Mesodermal cell (in vitro differentiated cells): ENCODE results near the gene IER5.
A peak's percentile ranks its signal among the peaks of the same experiment; 100 is the strongest.

Experiments
- H3K27ac ChIP-seq: 2 replicates; pipeline ENCODE4 v1.7.0; 2013; ENCODE audit warnings: mild to moderate bottlenecking, low read depth, low read length, moderate library complexity; ENCODE audit not compliant: severe bottlenecking
- H3K36me3 ChIP-seq: 2 replicates; pipeline ENCODE4 v1.7.1; 2013; ENCODE audit warnings: mild to moderate bottlenecking, low read length, moderate library complexity; ENCODE audit not compliant: control insufficient read depth, insufficient read depth
- H3K4me1 ChIP-seq: one replicate; pipeline ENCODE4 v1.7.1; 2013; ENCODE audit warnings: mild to moderate bottlenecking, low read length; ENCODE audit not compliant: insufficient read depth, control insufficient read depth, poor library complexity, severe bottlenecking
- H3K4me3 ChIP-seq: 2 replicates; pipeline ENCODE4 v1.7.0; 2013; ENCODE audit warnings: low read length, control low read depth, mild to moderate bottlenecking; ENCODE audit not compliant: insufficient read depth, poor library complexity, severe bottlenecking; ENCODE audit errors: extremely low read depth
- H3K9me3 ChIP-seq: 2 replicates; pipeline ENCODE4 v1.7.1; 2013; ENCODE audit warnings: mild to moderate bottlenecking, low read length, moderate library complexity; ENCODE audit not compliant: control insufficient read depth
- WGBS, 2 experiments: methylation state at CpG; one replicate each; pipeline ENCODE4 v1.1.5; 2013; ENCODE audit warnings: missing lambda C conversion rate in 2 of 2; ENCODE audit not compliant: insufficient coverage in 2 of 2; 5-methylcytosine and 5-hydroxymethylcytosine counted together

IER5 gene

GRCh38 chr1:181089017-181089675 lies 646 bp downstream of the IER5 start:
- no peaks in the 10 kb centered on the region for H3K9me3 ChIP-seq
- H3K36me3 ChIP-seq = peaks cover 28% of the 10 kb centered on the region
- H3K27ac ChIP-seq = peak overlapping the region; percentile 41
- H3K4me3 ChIP-seq = peak overlapping the region; percentile 94
- H3K4me1 ChIP-seq = peaks cover 31% of the 10 kb centered on the region
- 0% methylated on average over 66 to 75 of the region's 97 CpGs for WGBS, 2 experiments

DNA sequence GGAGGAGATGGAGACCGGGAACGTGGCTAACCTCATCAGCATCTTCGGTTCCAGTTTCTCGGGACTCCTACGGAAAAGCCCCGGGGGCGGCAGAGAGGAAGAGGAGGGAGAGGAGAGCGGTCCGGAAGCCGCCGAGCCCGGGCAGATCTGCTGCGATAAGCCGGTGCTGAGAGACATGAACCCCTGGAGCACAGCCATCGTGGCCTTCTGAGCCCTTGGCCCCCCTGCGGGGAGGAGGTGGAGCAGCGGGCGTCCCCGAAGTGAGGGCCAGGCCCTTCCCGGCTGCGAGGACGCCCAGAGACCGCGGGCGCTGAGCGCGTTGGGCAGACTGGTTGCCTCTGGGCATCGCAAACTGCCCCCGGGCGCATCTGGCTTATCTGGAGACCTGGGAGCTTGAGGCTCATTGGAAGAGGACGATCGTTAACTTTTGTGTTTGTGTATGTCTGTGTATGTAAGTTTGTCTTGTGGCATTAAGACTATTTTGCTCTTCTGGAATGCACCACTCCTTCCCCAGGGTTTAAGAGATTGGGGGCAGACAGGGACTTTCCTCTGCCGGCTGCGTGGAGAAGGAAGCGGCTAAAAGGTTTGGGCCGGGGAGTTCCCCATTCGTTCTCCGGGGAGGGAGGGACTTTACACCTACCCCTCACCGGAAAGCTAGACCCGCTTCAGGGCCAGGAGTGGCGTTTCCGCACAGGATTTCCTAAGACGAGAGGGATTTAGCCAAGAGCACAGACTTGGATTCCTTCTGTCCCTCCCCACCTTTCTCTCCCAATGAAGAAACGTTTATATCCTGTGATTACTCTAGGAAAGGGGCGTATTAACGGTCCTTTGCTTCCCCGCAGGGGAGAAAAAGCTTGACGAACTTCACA lies 1.4 kb downstream of the IER5 start:
- Histone ChIP-seq H3K4me3 (peak overlapping the region; percentile 94), H3K36me3 (peaks cover 28% of the 10 kb centered on the region), H3K27ac (peak overlapping the region; percentile 29), H3K9me3 (no peaks in the 10 kb centered on the region), H3K4me1 (peaks cover 38% of the 10 kb centered on the region)
- 0 to 1% methylated on average over 27 to 32 of the region's 48 CpGs for WGBS, 2 experiments

DNA sequence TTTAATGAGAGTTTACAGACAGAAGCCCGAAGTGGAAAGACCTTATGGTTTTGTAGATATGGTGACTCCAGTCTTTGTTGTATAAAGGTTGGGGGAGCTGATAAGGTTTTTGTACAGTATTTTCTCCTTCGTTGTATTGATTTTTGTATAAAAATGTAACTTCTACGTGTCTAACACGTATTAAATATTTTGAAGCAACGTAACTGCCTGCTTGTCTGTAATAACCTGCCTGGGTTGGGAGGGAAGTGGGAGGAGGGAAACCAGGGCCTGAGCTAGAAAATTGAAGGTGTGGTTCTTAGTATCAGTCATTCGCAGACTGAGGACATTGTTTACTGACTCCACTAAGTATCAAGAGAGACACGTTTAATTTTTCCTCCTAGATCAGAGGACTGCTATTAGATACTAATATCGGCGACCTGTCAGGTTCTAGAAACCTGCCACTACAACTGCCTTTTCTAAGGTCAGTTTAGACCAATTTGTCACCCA lies 2.2 kb downstream of the IER5 start:
- H3K27ac ChIP-seq = no peak overlapping the region

GRCh38 chr1:181091309-181092040 lies 3.0 kb downstream of the IER5 start:
- Histone ChIP-seq H3K4me3 (peak overlapping the region; percentile 94), H3K9me3 (no peaks in the 10 kb centered on the region)

More for the DNA sequence above, 2.2 kb downstream of the IER5 start:
- H3K4me1 ChIP-seq = peaks cover 45% of the 10 kb centered on the region
- H3K4me3 ChIP-seq = peak overlapping the region; percentile 94
- WGBS, 2 experiments = 6 to 14% methylated on average over 2 of the region's 9 CpGs
- peaks cover 32% of the 10 kb centered on the region for H3K36me3 ChIP-seq
- no peaks in the 10 kb centered on the region for H3K9me3 ChIP-seq

GRCh38 chr1:181092056-181092455 lies 3.6 kb downstream of the IER5 start:
- Histone ChIP-seq H3K36me3 (peaks cover 32% of the 10 kb centered on the region), H3K27ac (no peak overlapping the region), H3K9me3 (no peaks in the 10 kb centered on the region), H3K4me1 (peaks cover 56% of the 10 kb centered on the region), H3K4me3 (peak overlapping the region; percentile 94)
- WGBS, 2 experiments = 93 to 96% methylated on average over 2 of the region's 2 CpGs

More at GRCh38 chr1:181091309-181092040, 3.0 kb downstream of the IER5 start:
- Histone ChIP-seq H3K27ac (no peak overlapping the region), H3K4me1 (peaks cover 53% of the 10 kb centered on the region), H3K36me3 (peaks cover 32% of the 10 kb centered on the region)
- 90 to 91% methylated on average over 5 to 6 of the region's 8 CpGs for WGBS, 2 experiments

- Histone ChIP-seq H3K9me3 (no peaks in the 10 kb centered on the region), H3K4me3 (peak overlapping the region; percentile 6), H3K36me3 (peaks cover 32% of the 10 kb centered on the region), H3K4me1 (peaks cover 56% of the 10 kb centered on the region), H3K27ac (no peak overlapping the region)
- WGBS, 2 experiments = 91 to 100% methylated on average over 1 to 4 of the region's 4 CpGs
Observed at GRCh38 chr1:181092883-181093458, 4.5 kb downstream of the IER5 start.

DNA sequence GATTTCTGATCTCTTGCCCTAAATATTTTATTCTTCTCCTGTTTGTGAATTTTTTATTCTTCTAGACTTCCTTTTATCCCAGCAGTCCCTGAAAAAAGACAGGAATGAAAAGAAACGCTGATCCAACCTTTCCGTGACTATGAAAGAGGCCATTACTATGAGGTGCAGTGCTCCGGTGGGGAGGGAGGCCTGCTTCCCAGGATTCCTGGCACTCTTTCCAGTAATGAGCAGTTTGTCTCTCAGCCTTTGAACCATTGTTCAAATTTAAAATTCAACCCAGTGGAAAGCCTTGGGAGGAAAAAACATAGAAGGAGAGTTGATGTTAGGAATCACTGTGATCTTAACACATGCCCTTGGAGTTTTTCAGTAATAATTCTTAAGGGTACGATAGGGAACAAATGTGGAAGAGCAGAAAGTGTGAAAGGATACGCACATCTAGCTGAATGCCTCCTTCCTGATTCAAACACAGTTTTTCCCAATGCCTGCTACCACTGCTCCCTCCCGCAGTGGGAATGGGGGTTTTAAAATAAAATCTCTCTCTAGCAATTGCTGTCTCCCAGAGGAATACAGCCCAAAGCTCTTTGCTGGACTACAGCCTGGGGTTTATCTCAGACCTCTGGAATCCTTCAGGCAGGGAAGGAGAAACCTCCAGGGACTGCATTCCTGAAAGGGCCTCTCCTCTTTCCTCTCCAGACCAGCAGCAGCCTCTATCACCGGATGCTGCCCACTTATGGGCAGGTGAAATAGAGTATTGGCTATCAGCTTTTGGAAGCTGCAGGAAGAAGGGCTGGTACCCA lies 6.1 kb downstream of the IER5 start:
- Histone ChIP-seq H3K36me3 (peaks cover 32% of the 10 kb centered on the region), H3K4me3 (no peak overlapping the region), H3K9me3 (no peaks in the 10 kb centered on the region), H3K27ac (peak overlapping the region; percentile 76), H3K4me1 (peaks cover 72% of the 10 kb centered on the region)
- 68 to 86% methylated on average over 4 to 5 of the region's 7 CpGs for WGBS, 2 experiments

- Histone ChIP-seq H3K9me3 (no peaks in the 10 kb centered on the region), H3K4me1 (peaks cover 79% of the 10 kb centered on the region), H3K27ac (peak overlapping the region; percentile 76), H3K4me3 (no peak overlapping the region), H3K36me3 (peaks cover 30% of the 10 kb centered on the region)
- 93 to 100% methylated on average over 1 to 3 of the region's 8 CpGs for WGBS, 2 experiments
Observed at GRCh38 chr1:181095260-181095659, 6.8 kb downstream of the IER5 start.

DNA sequence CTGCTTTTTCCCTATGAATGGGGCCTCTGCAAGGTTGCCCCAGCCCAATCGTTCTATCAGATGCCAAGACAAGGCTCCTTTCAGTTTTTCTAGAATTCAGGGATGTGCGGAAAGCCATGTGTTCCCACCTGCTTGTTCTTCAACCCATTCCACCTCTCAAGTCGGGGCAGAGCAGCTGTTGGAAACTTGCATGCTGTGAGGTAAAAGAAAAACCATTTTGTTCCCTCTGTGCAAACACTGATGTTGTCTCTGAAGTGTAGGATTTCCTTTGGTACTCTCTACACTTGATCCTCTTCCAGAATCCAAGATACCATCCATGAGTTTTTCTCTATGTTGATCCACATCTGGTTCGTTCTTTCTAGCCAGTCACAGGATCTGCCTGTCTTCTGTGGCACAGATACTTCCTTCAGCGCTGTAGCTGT lies 7.3 kb downstream of the IER5 start:
- 79 to 84% methylated on average over 4 to 5 of the region's 5 CpGs for WGBS, 2 experiments
- H3K4me1 ChIP-seq = peaks cover 84% of the 10 kb centered on the region

More for the DNA sequence above, 7.3 kb downstream of the IER5 start:
- Histone ChIP-seq H3K4me3 (no peak overlapping the region), H3K9me3 (no peaks in the 10 kb centered on the region), H3K27ac (peak overlapping the region; percentile 64), H3K36me3 (peaks cover 26% of the 10 kb centered on the region)
